Stimulated activated CD4-positive, alpha-beta T cell treated with anti-CD3 and anti-CD28 coated beads, Interleukin-2, amount 100 ng/mL, for 4 hours (primary cell): ENCODE data around the gene PRRC2C.
"Not testable (repeated sequence)": the region's sequence is repeated elsewhere in the genome, so short reads cannot be mapped to it uniquely, and the experiment has no call there.

ENCODE experiments used
- DNase-seq: peaks from one replicate; pipeline ENCODE4 v3.0.0-alpha.2; 2020; ENCODE audit warnings: low read depth

The PRRC2C gene

GRCh38 chr1:171500803-171501202 is 15.5 kb downstream of the PRRC2C start:
- no peak for DNase-seq

- DNase-seq = no peak
Measured at GRCh38 chr1:171501305-171502024, 16.1 kb downstream of the PRRC2C start.

GRCh38 chr1:171506525-171507304 is 21.4 kb downstream of the PRRC2C start:
- no peak for DNase-seq

GRCh38 chr1:171507435-171507834 is 22.1 kb downstream of the PRRC2C start:
- no peak for DNase-seq

GRCh38 chr1:171509191-171509590 is 23.9 kb downstream of the PRRC2C start:
- no peak for DNase-seq

GRCh38 chr1:171513743-171514142 is 28.4 kb downstream of the PRRC2C start:
- DNase-seq = no peak

- DNase-seq = no peak
Measured at GRCh38 chr1:171515299-171515698, 30.0 kb downstream of the PRRC2C start.

GRCh38 chr1:171515741-171516140 is 30.4 kb downstream of the PRRC2C start:
- DNase-seq = no peak

GRCh38 chr1:171521567-171521966 is 36.2 kb downstream of the PRRC2C start:
- DNase-seq = no peak

- DNase-seq = no peak
Measured at GRCh38 chr1:171530676-171531075, 45.3 kb downstream of the PRRC2C start.

- DNase-seq = no peak
Measured at GRCh38 chr1:171532520-171532919, 47.2 kb downstream of the PRRC2C start.

GRCh38 chr1:171545523-171545922 is 60.2 kb downstream of the PRRC2C start:
- no peak for DNase-seq

- DNase-seq = no peak
Measured at GRCh38 chr1:171550050-171550449, 64.7 kb downstream of the PRRC2C start.

GRCh38 chr1:171550598-171551100 is 65.3 kb downstream of the PRRC2C start:
- not testable (repeated sequence) for DNase-seq

GRCh38 chr1:171553960-171554359 is 68.6 kb downstream of the PRRC2C start:
- not testable (repeated sequence) for DNase-seq

GRCh38 chr1:171563675-171564074 is 78.3 kb downstream of the PRRC2C start:
- DNase-seq = no peak

GRCh38 chr1:171566467-171566866 is 81.1 kb downstream of the PRRC2C start:
- DNase-seq = no peak

GRCh38 chr1:171570295-171570694 is 85.0 kb downstream of the PRRC2C start:
- no peak for DNase-seq

GRCh38 chr1:171576144-171576543 is 90.8 kb downstream of the PRRC2C start:
- no peak for DNase-seq

- peak; percentile 2 for DNase-seq
Measured at GRCh38 chr1:171581226-171581625, 95.9 kb downstream of the PRRC2C start.

GRCh38 chr1:171581766-171582165 is 96.4 kb downstream of the PRRC2C start:
- no peak for DNase-seq

- no peak for DNase-seq
Measured at GRCh38 chr1:171582589-171582988, 97.3 kb downstream of the PRRC2C start.

GRCh38 chr1:171583591-171584201 is 98.4 kb downstream of the PRRC2C start:
- no peak for DNase-seq
